GM12872 (cell line): ENCODE data around the gene CRABP1.

ENCODE experiments used
- TF ChIP-seq, protein P1 (sequence below): IDR thresholded peaks from 3 replicates; pipeline ENCODE4 v1.5.1; 2011; ENCODE audit warnings: low read depth, mild to moderate bottlenecking, low read length, moderate library complexity; ENCODE audit not compliant: insufficient read depth

Gene CRABP1

DNA sequence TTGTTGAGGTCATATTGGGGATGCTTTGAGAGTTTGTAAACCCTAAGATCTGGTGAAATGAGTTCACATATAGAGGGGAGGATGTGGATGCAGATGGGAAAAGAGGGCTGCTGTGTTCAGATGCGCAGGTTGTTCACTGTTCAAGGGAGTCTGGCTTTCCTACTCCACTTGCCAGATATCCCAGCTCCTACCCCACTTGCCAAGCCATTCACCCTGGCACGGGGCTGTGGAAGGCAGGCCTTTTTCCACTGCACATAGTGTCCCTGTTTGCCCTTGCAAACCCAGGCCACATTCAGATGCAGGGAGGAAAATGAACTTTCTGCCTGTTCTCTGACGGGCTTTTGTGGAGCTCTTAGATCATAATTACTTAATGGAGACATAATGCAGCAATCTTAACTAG lies 29.0 kb downstream of the CRABP1 start:
- TF ChIP-seq, protein P1, sequence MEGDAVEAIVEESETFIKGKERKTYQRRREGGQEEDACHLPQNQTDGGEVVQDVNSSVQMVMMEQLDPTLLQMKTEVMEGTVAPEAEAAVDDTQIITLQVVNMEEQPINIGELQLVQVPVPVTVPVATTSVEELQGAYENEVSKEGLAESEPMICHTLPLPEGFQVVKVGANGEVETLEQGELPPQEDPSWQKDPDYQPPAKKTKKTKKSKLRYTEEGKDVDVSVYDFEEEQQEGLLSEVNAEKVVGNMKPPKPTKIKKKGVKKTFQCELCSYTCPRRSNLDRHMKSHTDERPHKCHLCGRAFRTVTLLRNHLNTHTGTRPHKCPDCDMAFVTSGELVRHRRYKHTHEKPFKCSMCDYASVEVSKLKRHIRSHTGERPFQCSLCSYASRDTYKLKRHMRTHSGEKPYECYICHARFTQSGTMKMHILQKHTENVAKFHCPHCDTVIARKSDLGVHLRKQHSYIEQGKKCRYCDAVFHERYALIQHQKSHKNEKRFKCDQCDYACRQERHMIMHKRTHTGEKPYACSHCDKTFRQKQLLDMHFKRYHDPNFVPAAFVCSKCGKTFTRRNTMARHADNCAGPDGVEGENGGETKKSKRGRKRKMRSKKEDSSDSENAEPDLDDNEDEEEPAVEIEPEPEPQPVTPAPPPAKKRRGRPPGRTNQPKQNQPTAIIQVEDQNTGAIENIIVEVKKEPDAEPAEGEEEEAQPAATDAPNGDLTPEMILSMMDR = no peak

DNA sequence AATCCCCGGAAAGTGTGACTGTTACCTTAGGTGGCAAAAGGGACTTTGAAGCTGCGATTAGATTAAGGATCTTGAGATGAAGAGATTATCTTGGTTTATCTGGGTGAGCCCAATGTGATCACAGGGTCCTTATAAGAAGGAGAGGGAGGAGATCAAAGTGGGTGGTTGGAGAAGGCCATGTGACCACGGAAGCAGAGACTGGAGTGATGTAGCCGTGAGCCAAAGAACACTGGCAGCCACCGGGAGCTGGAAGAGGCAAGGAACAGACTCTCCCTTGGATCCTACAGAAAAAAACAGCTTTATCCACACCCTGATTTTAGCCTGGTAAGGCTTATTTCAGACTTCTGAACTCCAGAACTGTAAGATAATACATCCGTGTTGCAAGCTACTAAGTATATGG lies 29.9 kb downstream of the CRABP1 start:
- TF ChIP-seq, protein P1 = no peak

DNA sequence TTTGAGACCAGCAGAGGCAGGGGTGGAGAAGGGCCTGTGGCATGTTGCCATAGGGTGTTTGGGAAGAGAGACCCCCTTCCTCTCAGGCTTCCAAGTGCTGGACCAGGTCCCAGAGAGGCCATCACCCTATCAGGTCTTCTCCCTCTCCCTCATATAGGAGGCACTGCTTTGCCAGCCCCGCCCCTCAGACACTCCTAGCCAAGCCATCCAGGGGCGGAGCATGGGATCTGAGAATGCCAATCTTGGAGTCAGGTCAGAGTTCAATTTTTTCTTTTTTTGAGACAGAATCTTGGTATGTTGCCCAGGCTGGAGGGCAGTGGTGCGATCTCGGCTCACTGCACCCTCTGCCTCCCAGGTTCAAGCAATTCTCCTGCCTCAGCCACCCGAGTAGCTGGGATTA lies 32.7 kb downstream of the CRABP1 start:
- TF ChIP-seq, protein P1 = no peak

DNA sequence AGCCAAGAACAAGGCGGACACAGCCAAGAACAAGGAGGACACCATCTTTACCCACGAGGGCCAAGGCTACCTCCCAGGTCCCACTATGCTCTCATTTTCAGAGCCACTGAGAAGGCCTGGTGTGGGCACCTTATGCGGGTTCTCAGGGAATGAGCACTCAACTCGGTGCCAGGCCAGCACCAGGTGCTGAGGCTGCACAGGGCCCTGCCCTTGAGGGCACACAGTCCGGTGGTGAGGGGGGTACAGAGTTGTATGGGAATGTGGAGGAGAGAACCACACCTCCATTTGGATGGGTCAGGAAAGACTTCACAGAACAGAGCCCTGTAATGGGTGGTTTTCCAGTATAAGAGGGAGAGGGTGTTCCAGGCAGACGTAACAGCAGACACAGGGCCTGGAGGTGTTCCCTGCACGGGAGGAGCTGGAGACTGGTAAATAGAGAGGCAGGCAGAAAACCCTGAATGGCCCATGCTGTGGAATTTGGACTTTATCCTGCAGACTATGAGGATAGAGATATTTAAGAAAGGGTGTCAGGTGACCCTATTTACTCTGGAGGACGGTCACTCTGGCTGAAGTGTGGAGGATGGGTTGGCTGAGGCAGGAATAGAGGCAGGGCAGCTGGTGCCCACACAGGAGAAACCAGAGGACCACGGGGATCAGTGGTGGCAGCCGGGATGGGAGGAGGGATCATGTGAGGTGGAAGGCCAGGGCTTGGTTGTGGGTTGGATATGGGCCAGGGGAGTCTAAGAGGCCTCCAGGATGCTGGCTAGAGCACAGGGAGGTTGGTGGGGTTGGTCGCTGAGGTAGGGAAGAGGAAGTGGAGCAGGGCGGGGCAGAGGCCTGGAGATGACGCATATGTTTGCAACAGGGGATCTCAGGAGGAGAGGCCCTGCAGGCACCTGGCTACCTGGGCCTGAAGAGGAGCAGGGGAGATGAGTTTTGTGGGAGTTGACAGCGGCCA lies 34.6 kb downstream of the CRABP1 start:
- TF ChIP-seq, protein P1 = no peak

DNA sequence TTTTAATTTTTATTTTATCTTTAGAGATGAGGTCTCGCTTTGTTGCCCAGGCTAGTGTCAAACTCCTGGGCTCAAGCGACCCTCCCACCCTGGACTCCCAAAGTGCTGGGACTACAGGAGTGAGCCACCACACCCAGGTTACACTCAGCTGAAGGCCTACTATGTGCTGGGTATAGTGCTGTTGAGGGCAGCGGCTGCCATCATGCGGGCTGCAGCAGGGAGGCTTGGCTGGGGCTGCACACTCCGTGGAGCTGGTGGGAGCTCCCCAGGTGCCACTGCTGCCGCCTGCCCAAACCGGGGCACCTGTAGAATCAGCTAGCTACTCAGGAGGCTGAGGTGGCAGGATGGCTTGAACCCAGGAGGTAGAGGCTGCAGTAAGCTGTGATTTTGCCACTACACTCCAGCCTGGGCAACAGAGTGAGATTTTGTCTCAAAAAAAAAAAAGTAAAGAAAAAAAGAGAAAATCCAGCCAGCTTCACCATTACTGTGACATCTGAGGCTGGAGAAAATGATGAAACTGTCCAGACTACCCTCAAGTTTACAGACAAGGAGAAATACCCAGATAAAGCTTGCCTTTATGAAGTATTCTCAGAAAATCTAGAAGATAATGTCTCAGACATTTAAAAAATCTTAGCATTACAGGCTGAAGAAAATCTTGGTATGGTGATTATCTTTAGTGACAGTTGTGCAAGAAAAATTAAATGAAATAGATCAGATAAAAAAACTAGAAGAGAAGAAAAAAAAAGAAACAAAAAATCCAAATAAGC lies 42.1 kb downstream of the CRABP1 start:
- TF ChIP-seq, protein P1 = no peak

DNA sequence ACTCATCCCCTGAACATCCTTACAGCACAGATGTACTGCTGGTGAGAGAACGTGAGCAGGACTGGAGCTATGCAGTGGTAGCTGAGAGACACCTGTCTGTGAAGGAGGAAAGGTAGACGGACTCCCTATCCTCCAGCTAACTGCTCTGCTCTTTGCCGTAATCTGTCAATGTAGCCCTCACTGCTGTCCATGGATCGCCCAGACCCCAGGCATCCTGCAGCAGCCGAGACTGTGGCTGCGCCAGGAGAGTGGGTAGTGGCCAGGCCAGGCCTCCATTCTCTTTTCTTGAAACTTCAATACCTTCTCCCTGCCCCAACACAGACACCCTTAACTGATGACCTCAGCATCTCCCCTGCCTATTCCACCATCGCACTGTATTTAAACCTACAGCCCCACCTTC lies 44.5 kb downstream of the CRABP1 start:
- TF ChIP-seq, protein P1 = no peak
